H9 (cell line): ENCODE results near the gene MYOCOS. TPM values are rescaled to one million over a fixed set of nuclear protein-coding genes. Genes with fewer than 3 reads are reported as not detected.
A peak's percentile ranks its signal among the peaks of the same experiment; 100 is the strongest.

ENCODE experiments used
- DNase-seq: peaks from one replicate; pipeline ENCODE4 v3.0.0-alpha.2; 2017
- H2AFZ ChIP-seq: one replicate; pipeline ENCODE4 v1.6.1; 2013; ENCODE audit warnings: mild to moderate bottlenecking, low read length, control low read depth, moderate library complexity
- H2AK5ac ChIP-seq: 2 replicates; pipeline ENCODE4 v1.6.1; 2013; ENCODE audit warnings: low read length, control low read depth, mixed read lengths; ENCODE audit not compliant: insufficient read length
- H2BK120ac ChIP-seq: one replicate; pipeline ENCODE4 v1.6.1; 2013; ENCODE audit warnings: low read depth, mild to moderate bottlenecking, low read length, control low read depth, inconsistent platforms; ENCODE audit not compliant: poor library complexity, severe bottlenecking
- H2BK12ac ChIP-seq: 2 replicates; pipeline ENCODE4 v1.6.1; 2013; ENCODE audit warnings: low read length, control low read depth, mixed read lengths, low read depth; ENCODE audit not compliant: insufficient read length
- H2BK15ac ChIP-seq: 2 replicates; pipeline ENCODE4 v1.6.1; 2013; ENCODE audit warnings: low read depth, low read length, control low read depth
- H2BK20ac ChIP-seq: one replicate; pipeline ENCODE4 v1.6.1; 2013; ENCODE audit warnings: low read depth, mild to moderate bottlenecking, low read length, control low read depth, inconsistent platforms; ENCODE audit not compliant: poor library complexity, severe bottlenecking
- H2BK5ac ChIP-seq: 2 replicates; pipeline ENCODE4 v1.6.1; 2013; ENCODE audit warnings: low read length, control low read depth, mixed read lengths; ENCODE audit not compliant: insufficient read length
- H3K14ac ChIP-seq: 2 replicates; pipeline ENCODE4 v1.6.1; 2013; ENCODE audit warnings: low read length, control low read depth; ENCODE audit not compliant: insufficient read depth
- H3K18ac ChIP-seq: 2 replicates; pipeline ENCODE4 v1.6.1; 2013; ENCODE audit warnings: low read depth, mild to moderate bottlenecking, mixed read lengths, low read length, control low read depth; ENCODE audit not compliant: insufficient read length
- H3K23ac ChIP-seq: 2 replicates; pipeline ENCODE4 v1.6.1; 2013; ENCODE audit warnings: low read length, control low read depth, mixed read lengths, low read depth; ENCODE audit not compliant: insufficient read length
- H3K23me2 ChIP-seq: 2 replicates; pipeline ENCODE4 v1.6.1; 2013; ENCODE audit warnings: low read depth, mild to moderate bottlenecking, mixed read lengths, low read length, control low read depth; ENCODE audit not compliant: insufficient read length, poor library complexity, severe bottlenecking
- H3K27ac ChIP-seq: 2 replicates; pipeline ENCODE4 v1.5.1; 2013; ENCODE audit warnings: low read length, control low read depth, mixed read lengths, low read depth; ENCODE audit not compliant: insufficient read length
- H3K27me3 ChIP-seq: 2 replicates; pipeline ENCODE4 v1.6.1; 2013; ENCODE audit warnings: low read length, control low read depth, inconsistent platforms; ENCODE audit not compliant: insufficient read depth
- H3K4ac ChIP-seq: 2 replicates; pipeline ENCODE4 v1.6.1; 2013; ENCODE audit warnings: low read depth, mild to moderate bottlenecking, control low read depth, inconsistent platforms, low read length, moderate library complexity
- H3K4me1 ChIP-seq: 2 replicates; pipeline ENCODE4 v1.6.1; 2013; ENCODE audit warnings: low read length, control low read depth, inconsistent platforms; ENCODE audit not compliant: insufficient read depth
- H3K4me2 ChIP-seq: 2 replicates; pipeline ENCODE4 v1.6.1; 2013; ENCODE audit warnings: low read length, control low read depth, mixed read lengths; ENCODE audit not compliant: insufficient read length, insufficient read depth
- H3K56ac ChIP-seq: 2 replicates; pipeline ENCODE4 v1.6.1; 2013; ENCODE audit warnings: low read depth, mild to moderate bottlenecking, mixed read lengths, low read length, control low read depth; ENCODE audit not compliant: insufficient read length
- H3K79me1 ChIP-seq: 2 replicates; pipeline ENCODE4 v1.6.1; 2013; ENCODE audit warnings: low read depth, mild to moderate bottlenecking, moderate library complexity, low read length, control low read depth, inconsistent platforms; ENCODE audit not compliant: insufficient read depth, poor library complexity, severe bottlenecking
- H3K79me2 ChIP-seq: 2 replicates; pipeline ENCODE4 v1.6.1; 2013; ENCODE audit warnings: low read length, control low read depth, inconsistent platforms; ENCODE audit not compliant: insufficient read depth
- H3K9ac ChIP-seq: 2 replicates; pipeline ENCODE4 v1.6.1; 2013; ENCODE audit warnings: low read length, control low read depth, mixed read lengths; ENCODE audit not compliant: insufficient read length; ENCODE audit errors: extremely low read depth
- H3K9me3 ChIP-seq: one replicate; pipeline ENCODE4 v1.6.1; 2013; ENCODE audit warnings: low read depth, low read length, inconsistent platforms; ENCODE audit not compliant: control insufficient read depth
- H3T11ph ChIP-seq: one replicate; pipeline ENCODE4 v1.6.1; 2013; ENCODE audit warnings: mild to moderate bottlenecking, low read length, control low read depth, inconsistent platforms
- H4K20me1 ChIP-seq: one replicate; pipeline ENCODE4 v1.6.1; 2013; ENCODE audit not compliant: control insufficient read depth, insufficient read length, insufficient read depth
- H4K5ac ChIP-seq: 2 replicates; pipeline ENCODE4 v1.6.1; 2013; ENCODE audit warnings: low read depth, mild to moderate bottlenecking, mixed read lengths, low read length, control low read depth; ENCODE audit not compliant: insufficient read length
- H4K8ac ChIP-seq: replicated peaks from 2 replicates; pipeline ENCODE4 v1.6.1; 2013; ENCODE audit warnings: low read length, control low read depth, mixed read lengths, low read depth; ENCODE audit not compliant: insufficient read length
- H4K91ac ChIP-seq: 2 replicates; pipeline ENCODE4 v1.6.1; 2013; ENCODE audit warnings: low read depth, mild to moderate bottlenecking, moderate library complexity, mixed read lengths, low read length, control low read depth; ENCODE audit not compliant: insufficient read length
- H3K27ac Mint-ChIP-seq, 3 experiments: 2 replicates in 2 of 3; 3 replicates in 1 of 3; pipeline ENCODE4 v1.8.0; 2020 to 2021; ENCODE audit warnings: mixed read lengths in 3 of 3, mild to moderate bottlenecking in 1 of 3, moderate library complexity in 1 of 3
- H3K27me3 Mint-ChIP-seq: 2 replicates; pipeline ENCODE4 v1.8.0; 2021; ENCODE audit warnings: low read depth, mild to moderate bottlenecking, moderate library complexity, mixed read lengths
- H3K36me3 Mint-ChIP-seq, 3 experiments: 2 replicates in 2 of 3; 3 replicates in 1 of 3; pipeline ENCODE4 v1.8.0; 2020 to 2021; ENCODE audit warnings: low read depth in 3 of 3, mixed read lengths in 3 of 3; ENCODE audit not compliant: insufficient read depth in 1 of 3
- H3K4me1 Mint-ChIP-seq, 2 experiments: 2 replicates each; pipeline ENCODE4 v1.8.0; 2020; ENCODE audit warnings: mixed read lengths in 2 of 2
- H3K4me3 Mint-ChIP-seq, 2 experiments: 2 replicates in 1 of 2; 3 replicates in 1 of 2; pipeline ENCODE4 v1.8.0; 2020 to 2021; ENCODE audit warnings: mild to moderate bottlenecking in 2 of 2, mixed read lengths in 2 of 2, moderate library complexity in 1 of 2
- H3K9me3 Mint-ChIP-seq, 2 experiments: 2 replicates in 1 of 2; 3 replicates in 1 of 2; pipeline ENCODE4 v1.8.0; 2020; ENCODE audit warnings: mild to moderate bottlenecking in 2 of 2, mixed read lengths in 2 of 2, moderate library complexity in 1 of 2
- WGBS: extraction: QIAGEN DNeasy Blood & Tissue Kit; methylation state at CpG from one replicate; pipeline ENCODE4 v1.1.7; 2013; ENCODE audit warnings: missing lambda C conversion rate, low lambda C conversion rate, mixed read lengths; ENCODE audit not compliant: insufficient read length; ENCODE audit errors: extremely low coverage; 5-methylcytosine and 5-hydroxymethylcytosine counted together
- total RNA-seq: library from RNA; stranded (reverse); gene quantifications from 2 replicates; pipeline ENCODE4 v1.2.1, GENCODE V29; 2021
- TF ChIP-seq, protein P1 (sequence below): fragments of 200-600 bp; sonication (generic); conservative IDR thresholded peaks from 3 replicates; pipeline ENCODE4 v1.8.0; 2021; ENCODE audit warnings: antibody characterized with exemption, mild to moderate bottlenecking

Gene MYOCOS
- total RNA-seq, 1 experiment from 2014 or later = 0.13 TPM

- Mint-ChIP-seq H3K9me3 (no peaks in the 10 kb centered on the region; a peak in 1 of 5 replicates), H3K4me1 (peaks cover 16% of the 10 kb centered on the region in 2 experiments), H3K36me3 (no peaks in the 10 kb centered on the region), H3K4me3 (no peak overlapping the region), H3K27ac (0 out of 7 replicates have a peak overlapping the region, but pooled peaks of 1 of the 3 experiments have one; percentile 7), H3K27me3 (no peaks in the 10 kb centered on the region; the same call in 1 of the 2 replicates)
- Histone ChIP-seq H3K9me3 (no peaks in the 10 kb centered on the region), H3T11ph (no peak overlapping the region), H3K27me3 (no peaks in the 10 kb centered on the region), H2AFZ (no peak overlapping the region), H2BK12ac (no peak overlapping the region), H2BK15ac (no peak overlapping the region), H2BK120ac (no peak overlapping the region), H2BK5ac (no peak overlapping the region), H3K18ac (no peak overlapping the region), H3K56ac (no peak overlapping the region), H4K5ac (no peak overlapping the region), H3K14ac (no peak overlapping the region), H3K23ac (no peak overlapping the region), H3K79me1 (no peaks in the 10 kb centered on the region), H3K4me1 (no peaks in the 10 kb centered on the region; the same call in 1 of the 2 replicates), H3K4me2 (no peak overlapping the region), H3K9ac (no peak overlapping the region), H4K8ac (no peak overlapping the region), H4K91ac (no peak overlapping the region), H3K23me2 (no peaks in the 10 kb centered on the region), H3K27ac (no peak overlapping the region), H4K20me1 (no peaks in the 10 kb centered on the region), H3K79me2 (no peaks in the 10 kb centered on the region), H3K4ac (no peak overlapping the region), H2BK20ac (no peak overlapping the region), H2AK5ac (no peak overlapping the region)
- DNase-seq = no peak
- TF ChIP-seq, protein P1, sequence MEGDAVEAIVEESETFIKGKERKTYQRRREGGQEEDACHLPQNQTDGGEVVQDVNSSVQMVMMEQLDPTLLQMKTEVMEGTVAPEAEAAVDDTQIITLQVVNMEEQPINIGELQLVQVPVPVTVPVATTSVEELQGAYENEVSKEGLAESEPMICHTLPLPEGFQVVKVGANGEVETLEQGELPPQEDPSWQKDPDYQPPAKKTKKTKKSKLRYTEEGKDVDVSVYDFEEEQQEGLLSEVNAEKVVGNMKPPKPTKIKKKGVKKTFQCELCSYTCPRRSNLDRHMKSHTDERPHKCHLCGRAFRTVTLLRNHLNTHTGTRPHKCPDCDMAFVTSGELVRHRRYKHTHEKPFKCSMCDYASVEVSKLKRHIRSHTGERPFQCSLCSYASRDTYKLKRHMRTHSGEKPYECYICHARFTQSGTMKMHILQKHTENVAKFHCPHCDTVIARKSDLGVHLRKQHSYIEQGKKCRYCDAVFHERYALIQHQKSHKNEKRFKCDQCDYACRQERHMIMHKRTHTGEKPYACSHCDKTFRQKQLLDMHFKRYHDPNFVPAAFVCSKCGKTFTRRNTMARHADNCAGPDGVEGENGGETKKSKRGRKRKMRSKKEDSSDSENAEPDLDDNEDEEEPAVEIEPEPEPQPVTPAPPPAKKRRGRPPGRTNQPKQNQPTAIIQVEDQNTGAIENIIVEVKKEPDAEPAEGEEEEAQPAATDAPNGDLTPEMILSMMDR = no peak
- WGBS = no CpG with 5 or more reads among the region's 7 CpGs
Measured at GRCh38 chr1:171663036-171663853, 41.2 kb downstream of the MYOCOS start.
